Natural killer cell (primary cell): Measurements from ENCODE around the gene CAMTA1. TPM values are rescaled to one million over a fixed set of nuclear protein-coding genes. Genes with fewer than 3 reads are reported as not detected.

Experiments
- ATAC-seq, 3 donors: fragments of 150-1000 bp in 2 of 3; fragments of 200-7000 bp in 1 of 3; cut with Tn5 transposase; 1 replicate in 1 of 3; 2 replicates in 2 of 3; pipeline ENCODE4 v1.10.0; 2021; ENCODE audit warnings: mild to moderate bottlenecking in 2 of 3, moderate library complexity in 2 of 3
- DNase-seq, 2 donors: peaks; one replicate each; pipeline versions ENCODE4 v3.0.0 to v3.0.0-alpha.2; 2013 to 2021; ENCODE audit warnings: mixed read lengths in 1 of 2
- H3K27ac ChIP-seq: one replicate; pipeline ENCODE4 v1.5.1; 2013; ENCODE audit warnings: mild to moderate bottlenecking, low read length
- H3K27me3 ChIP-seq: one replicate; pipeline ENCODE4 v1.6.1; 2013; ENCODE audit warnings: low read length; ENCODE audit not compliant: control insufficient read depth, insufficient read depth
- H3K36me3 ChIP-seq: one replicate; pipeline ENCODE4 v1.6.1; 2013; ENCODE audit warnings: low read length; ENCODE audit not compliant: control insufficient read depth, insufficient read depth
- H3K4me1 ChIP-seq: one replicate; pipeline ENCODE4 v1.6.1; 2013; ENCODE audit warnings: low read length; ENCODE audit not compliant: control insufficient read depth, insufficient read depth
- H3K4me3 ChIP-seq: one replicate; pipeline ENCODE4 v1.5.1; 2013; ENCODE audit warnings: low read length
- H3K9me3 ChIP-seq: one replicate; pipeline ENCODE4 v1.6.1; 2013; ENCODE audit warnings: low read length; ENCODE audit not compliant: control insufficient read depth, insufficient read depth
- H3K27ac Mint-ChIP-seq, 2 donors: one replicate each; pipeline ENCODE4 v1.8.0; 2022; ENCODE audit warnings: mild to moderate bottlenecking in 2 of 2, mixed read lengths in 2 of 2, moderate library complexity in 1 of 2
- H3K27me3 Mint-ChIP-seq, 2 donors: one replicate each; pipeline ENCODE4 v1.8.0; 2022; ENCODE audit warnings: low read depth in 2 of 2, mixed read lengths in 2 of 2
- H3K36me3 Mint-ChIP-seq: one replicate; pipeline ENCODE4 v1.8.0; 2022; ENCODE audit warnings: mixed read lengths
- H3K4me1 Mint-ChIP-seq, 2 donors: one replicate each; pipeline ENCODE4 v1.8.0; 2022; ENCODE audit warnings: mixed read lengths in 2 of 2
- H3K4me3 Mint-ChIP-seq: one replicate; pipeline ENCODE4 v1.8.0; 2022; ENCODE audit warnings: mild to moderate bottlenecking, moderate library complexity, mixed read lengths
- H3K9me3 Mint-ChIP-seq, 2 donors: one replicate each; pipeline ENCODE4 v1.8.0; 2022; ENCODE audit warnings: mixed read lengths in 2 of 2
- WGBS: methylation state at CpG from one replicate; pipeline ENCODE4 v1.1.7; 2013; ENCODE audit warnings: missing lambda C conversion rate; ENCODE audit not compliant: insufficient coverage; 5-methylcytosine and 5-hydroxymethylcytosine counted together
- intact Hi-C: fragments of 100-400 bp; cut with micrococcal nuclease; formaldehyde crosslinking; loops from one replicate; pipeline ENCODE4 v1.14.2; 2022
- total RNA-seq, 4 donors: library from RNA; stranded (reverse); fragments of 120-200 nt in 1 of 4; gene quantifications; one replicate each; pipeline versions ENCODE4 v1.2.3 to v1.2.4, GENCODE V29; 2013 to 2022
- TF ChIP-seq, protein P1 (sequence below): fragments of 200-600 bp; IDR thresholded peaks from one replicate; pipeline ENCODE4 v1.8.0; 2022; ENCODE audit warnings: antibody characterized with exemption

CAMTA1 gene
- total RNA-seq, 3 donors from 2014 or later (not counting 1 experiment from before 2014, with no cell fraction given), result 40.6 to 53.3 (median 44.9) TPM

DNA sequence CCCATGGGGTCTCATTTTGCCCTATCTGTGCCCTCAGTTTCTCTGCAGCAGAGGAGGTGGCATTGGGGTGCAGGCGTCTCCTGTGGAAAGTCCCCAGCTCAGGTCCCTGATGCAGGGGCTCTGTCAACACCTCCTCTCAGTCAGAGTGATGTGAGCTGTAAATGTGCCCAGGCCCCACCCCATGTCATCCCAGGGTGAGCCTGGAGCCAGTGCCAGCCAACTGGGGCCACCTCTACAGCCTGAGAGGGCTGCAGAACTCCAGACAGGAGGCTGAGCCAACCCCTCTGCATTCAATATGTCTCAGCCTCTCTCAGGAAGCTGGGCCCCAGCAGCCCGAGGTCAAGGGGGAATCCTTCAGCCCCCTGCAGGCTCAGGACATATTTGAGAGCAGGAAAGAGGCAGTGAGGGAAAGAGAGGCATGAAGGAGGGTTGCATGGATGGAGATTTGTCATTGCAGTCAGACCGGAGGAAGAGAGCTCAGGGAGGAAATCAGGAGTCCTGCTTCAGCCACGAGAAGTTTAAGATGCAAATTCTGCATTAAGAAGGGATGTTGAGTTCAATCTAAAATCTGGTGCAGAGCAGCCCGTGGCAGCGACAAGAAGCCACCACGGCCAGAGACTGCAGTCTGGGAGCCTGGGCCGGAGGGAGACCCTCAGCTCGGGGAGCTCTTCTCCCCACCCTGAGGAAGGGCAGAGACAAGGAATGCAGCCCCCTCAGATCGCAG, 697.7 kb downstream of the CAMTA1 start:
- no peaks in the 10 kb centered on the region for H3K27me3 ChIP-seq
- 50% methylated on average over 10 of the region's 10 CpGs for WGBS
- Mint-ChIP-seq H3K36me3 (no peaks in the 10 kb centered on the region), H3K4me1 (no peaks in the 10 kb centered on the region), H3K27me3 (peaks cover 0 to 2% of the 10 kb centered on the region in 2 donors), H3K9me3 (no peaks in the 10 kb centered on the region), H3K4me3 (no peak overlapping the region), H3K27ac (no peak overlapping the region)
- H3K4me1 ChIP-seq, result no peaks in the 10 kb centered on the region
- H3K36me3 ChIP-seq, result no peaks in the 10 kb centered on the region
- H3K9me3 ChIP-seq, result no peaks in the 10 kb centered on the region
- no peak overlapping the region for H3K27ac ChIP-seq
- ATAC-seq (no peak), DNase-seq (no peak)
- intact Hi-C loops, result no loop called here
- H3K4me3 ChIP-seq, result no peak overlapping the region
- TF ChIP-seq, protein P1, sequence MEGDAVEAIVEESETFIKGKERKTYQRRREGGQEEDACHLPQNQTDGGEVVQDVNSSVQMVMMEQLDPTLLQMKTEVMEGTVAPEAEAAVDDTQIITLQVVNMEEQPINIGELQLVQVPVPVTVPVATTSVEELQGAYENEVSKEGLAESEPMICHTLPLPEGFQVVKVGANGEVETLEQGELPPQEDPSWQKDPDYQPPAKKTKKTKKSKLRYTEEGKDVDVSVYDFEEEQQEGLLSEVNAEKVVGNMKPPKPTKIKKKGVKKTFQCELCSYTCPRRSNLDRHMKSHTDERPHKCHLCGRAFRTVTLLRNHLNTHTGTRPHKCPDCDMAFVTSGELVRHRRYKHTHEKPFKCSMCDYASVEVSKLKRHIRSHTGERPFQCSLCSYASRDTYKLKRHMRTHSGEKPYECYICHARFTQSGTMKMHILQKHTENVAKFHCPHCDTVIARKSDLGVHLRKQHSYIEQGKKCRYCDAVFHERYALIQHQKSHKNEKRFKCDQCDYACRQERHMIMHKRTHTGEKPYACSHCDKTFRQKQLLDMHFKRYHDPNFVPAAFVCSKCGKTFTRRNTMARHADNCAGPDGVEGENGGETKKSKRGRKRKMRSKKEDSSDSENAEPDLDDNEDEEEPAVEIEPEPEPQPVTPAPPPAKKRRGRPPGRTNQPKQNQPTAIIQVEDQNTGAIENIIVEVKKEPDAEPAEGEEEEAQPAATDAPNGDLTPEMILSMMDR, result no peak

DNA sequence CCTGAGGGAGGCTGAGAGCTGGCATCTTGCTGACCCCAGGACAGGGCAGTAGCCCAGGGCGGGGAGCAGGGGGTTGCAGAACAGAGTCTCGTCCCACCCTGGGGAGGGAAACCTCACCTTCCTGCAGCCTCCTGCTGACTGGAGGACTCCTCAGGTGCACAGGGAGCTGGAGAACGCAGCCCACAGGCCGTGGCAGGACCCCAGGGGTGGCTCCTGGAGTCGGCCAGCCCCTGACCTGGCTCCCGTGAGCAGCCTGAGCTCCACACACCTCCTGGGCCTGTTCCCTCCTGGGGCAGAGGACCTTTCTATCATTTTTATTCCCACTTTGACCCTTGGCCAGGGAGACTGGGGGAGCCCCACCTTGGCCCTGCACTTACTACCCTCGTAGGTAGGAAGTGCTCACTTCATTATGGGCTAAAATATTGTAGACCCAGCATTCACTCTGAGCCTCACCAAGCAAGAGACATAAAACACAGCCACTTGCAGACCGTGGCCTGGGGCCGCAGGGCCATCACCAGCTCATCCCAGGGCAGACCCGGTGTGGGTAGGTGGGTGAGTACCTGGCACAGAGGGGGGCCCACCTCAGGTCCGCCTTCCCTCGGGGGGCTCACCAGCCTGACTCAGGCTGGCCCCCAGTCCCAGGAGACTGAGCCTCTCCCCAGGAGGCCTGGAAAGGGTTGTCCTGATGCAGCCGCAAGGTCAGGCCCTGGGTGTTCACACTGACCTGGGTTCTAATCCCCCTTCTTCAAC, 698.6 kb downstream of the CAMTA1 start:
- no peaks in the 10 kb centered on the region for H3K9me3 ChIP-seq
- no peak for DNase-seq
- TF ChIP-seq, protein P1, result no peak
- Mint-ChIP-seq H3K27ac (no peak overlapping the region), H3K9me3 (no peaks in the 10 kb centered on the region), H3K36me3 (no peaks in the 10 kb centered on the region), H3K4me3 (no peak overlapping the region), H3K27me3 (peaks cover 0 to 3% of the 10 kb centered on the region in 2 donors), H3K4me1 (no peaks in the 10 kb centered on the region)
- ATAC-seq, result no peak
- no peaks in the 10 kb centered on the region for H3K27me3 ChIP-seq
- no peaks in the 10 kb centered on the region for H3K36me3 ChIP-seq
- H3K4me3 ChIP-seq, result no peak overlapping the region
- no peak overlapping the region for H3K27ac ChIP-seq
- intact Hi-C loops, result no loop called here
- no peaks in the 10 kb centered on the region for H3K4me1 ChIP-seq
- WGBS, result 80% methylated on average over 13 of the region's 13 CpGs

DNA sequence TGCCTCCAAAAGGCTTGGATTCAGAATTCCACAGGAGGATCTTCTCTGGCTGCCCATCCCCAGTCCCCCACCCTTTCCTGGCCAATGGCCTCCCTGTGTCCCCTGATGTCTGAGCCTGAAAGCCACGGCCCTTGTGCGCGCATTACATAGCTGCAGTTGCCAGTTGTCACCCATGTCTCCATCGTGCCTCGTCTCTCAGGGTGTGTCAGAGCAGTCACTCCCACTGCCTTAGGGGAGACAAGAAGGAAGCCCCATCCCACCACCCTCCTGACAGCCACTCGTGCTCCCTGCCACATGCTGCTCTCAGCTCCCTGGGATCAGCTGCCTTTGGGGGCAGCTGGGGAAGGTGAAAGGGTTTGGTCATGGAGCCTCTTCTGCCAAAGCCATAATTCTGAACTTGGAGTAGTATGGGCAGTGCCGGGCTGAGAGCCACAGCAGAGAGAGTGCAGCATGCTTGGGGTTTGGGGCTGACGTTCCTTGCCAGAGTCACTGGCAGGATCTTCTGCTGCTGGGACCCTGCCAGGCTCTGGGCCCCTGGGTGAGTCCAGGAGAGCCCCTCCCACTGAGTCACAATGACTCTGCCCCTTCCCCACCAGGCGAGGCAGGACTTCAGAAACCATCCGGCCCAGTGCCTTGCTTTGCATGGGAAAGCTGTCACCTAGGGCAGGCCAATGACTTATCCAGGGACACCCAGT, 700.0 kb downstream of the CAMTA1 start:
- H3K4me3 Mint-ChIP-seq, result no peak overlapping the region
- ATAC-seq, result no peak

More for the DNA sequence above, 700.0 kb downstream of the CAMTA1 start:
- no peaks in the 10 kb centered on the region for H3K9me3 ChIP-seq
- no peaks in the 10 kb centered on the region for H3K36me3 ChIP-seq
- peaks cover 0 to 3% of the 10 kb centered on the region in 2 donors for H3K27me3 Mint-ChIP-seq
- no peak overlapping the region for H3K27ac ChIP-seq
- TF ChIP-seq, protein P1, result no peak
- H3K9me3 Mint-ChIP-seq, result no peaks in the 10 kb centered on the region
- no peak overlapping the region for H3K4me3 ChIP-seq
- no peaks in the 10 kb centered on the region for H3K36me3 Mint-ChIP-seq
- H3K4me1 Mint-ChIP-seq, result no peaks in the 10 kb centered on the region
- 89% methylated on average over 9 of the region's 10 CpGs for WGBS
- no peaks in the 10 kb centered on the region for H3K27me3 ChIP-seq
- intact Hi-C loops, result no loop called here
- no peak for DNase-seq
- H3K27ac Mint-ChIP-seq, result no peak overlapping the region
- no peaks in the 10 kb centered on the region for H3K4me1 ChIP-seq
